Colonic mucosa (tissue), 4 donors: ENCODE results near the gene FGF6. TPM values are rescaled to one million over a fixed set of nuclear protein-coding genes. Genes with fewer than 3 reads are reported as not detected.

ENCODE experiments used
- DNase-seq: peaks from one replicate; pipeline ENCODE4 v3.0.0-alpha.2; 2020
- H3K27ac ChIP-seq: fragments of 200-600 bp; one replicate; pipeline ENCODE4 v1.8.0; 2021
- H3K27me3 ChIP-seq: fragments of 200-600 bp; one replicate; pipeline ENCODE4 v1.8.0; 2021
- H3K36me3 ChIP-seq: fragments of 200-600 bp; one replicate; pipeline ENCODE4 v1.8.0; 2021
- H3K4me1 ChIP-seq: fragments of 200-600 bp; one replicate; pipeline ENCODE4 v1.8.0; 2021; ENCODE audit warnings: mild to moderate bottlenecking
- H3K4me3 ChIP-seq: fragments of 200-600 bp; one replicate; pipeline ENCODE4 v1.8.0; 2021
- H3K9ac ChIP-seq, 2 donors: one replicate each; pipeline ENCODE4 v1.7.0; 2013; ENCODE audit warnings: control low read depth in 2 of 2, low read depth in 2 of 2, low read length in 2 of 2
- H3K9me3 ChIP-seq: fragments of 200-600 bp; one replicate; pipeline ENCODE4 v1.8.0; 2021
- intact Hi-C: fragments of 100-400 bp; cut with DNase I; formaldehyde crosslinking; loops from one replicate; pipeline ENCODE4 v1.14.1; 2022
- total RNA-seq, 2 donors: library from RNA; stranded (reverse); fragmentation: NEBNext Ultra II Directional in 1 of 2; extraction: Animal tissue kit (Norgen Biotek cat#: 25700) in 1 of 2; gene quantifications; one replicate each; pipeline ENCODE4 v1.2.1, GENCODE V29; 2021
- TF ChIP-seq, protein P1 (sequence below): fragments of 200-600 bp; IDR thresholded peaks from one replicate; pipeline ENCODE4 v1.8.0; 2022; ENCODE audit warnings: antibody characterized with exemption, mild to moderate bottlenecking
- donor health status: healthy.
- donor health status: DM: no; HTN: no; CAD: no.
- donor health status: DM: no; HTN: no; CAD: no.

Gene FGF6
- total RNA-seq = not detected

GRCh38 chr12:4445156-4446101 is at the start of gene FGF6:
Gene FGF6, minus strand, starts transcription at chr12:4445815. Its CDS starts 245 bp downstream, at chr12:4445570.
- H3K36me3 ChIP-seq = no peaks in the 10 kb centered on the region
- intact Hi-C loops = no loop called here
- H3K9me3 ChIP-seq = no peaks in the 10 kb centered on the region
- no peak within 1 kb of the TSS for H3K27ac ChIP-seq
- H3K4me1 ChIP-seq = no peaks in the 10 kb centered on the region
- H3K27me3 ChIP-seq = no peaks in the 10 kb centered on the region
- no peak within 1 kb of the TSS for H3K9ac ChIP-seq
- H3K4me3 ChIP-seq = no peak within 1 kb of the TSS
- TF ChIP-seq, protein P1, sequence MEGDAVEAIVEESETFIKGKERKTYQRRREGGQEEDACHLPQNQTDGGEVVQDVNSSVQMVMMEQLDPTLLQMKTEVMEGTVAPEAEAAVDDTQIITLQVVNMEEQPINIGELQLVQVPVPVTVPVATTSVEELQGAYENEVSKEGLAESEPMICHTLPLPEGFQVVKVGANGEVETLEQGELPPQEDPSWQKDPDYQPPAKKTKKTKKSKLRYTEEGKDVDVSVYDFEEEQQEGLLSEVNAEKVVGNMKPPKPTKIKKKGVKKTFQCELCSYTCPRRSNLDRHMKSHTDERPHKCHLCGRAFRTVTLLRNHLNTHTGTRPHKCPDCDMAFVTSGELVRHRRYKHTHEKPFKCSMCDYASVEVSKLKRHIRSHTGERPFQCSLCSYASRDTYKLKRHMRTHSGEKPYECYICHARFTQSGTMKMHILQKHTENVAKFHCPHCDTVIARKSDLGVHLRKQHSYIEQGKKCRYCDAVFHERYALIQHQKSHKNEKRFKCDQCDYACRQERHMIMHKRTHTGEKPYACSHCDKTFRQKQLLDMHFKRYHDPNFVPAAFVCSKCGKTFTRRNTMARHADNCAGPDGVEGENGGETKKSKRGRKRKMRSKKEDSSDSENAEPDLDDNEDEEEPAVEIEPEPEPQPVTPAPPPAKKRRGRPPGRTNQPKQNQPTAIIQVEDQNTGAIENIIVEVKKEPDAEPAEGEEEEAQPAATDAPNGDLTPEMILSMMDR = no peak
- DNase-seq = no peak

- no peaks in the 10 kb centered on the region for H3K36me3 ChIP-seq
- H3K9ac ChIP-seq = no peak overlapping the region
- no peaks in the 10 kb centered on the region for H3K27me3 ChIP-seq
- H3K4me1 ChIP-seq = no peaks in the 10 kb centered on the region
- no peak for DNase-seq
- H3K4me3 ChIP-seq = no peak overlapping the region
- H3K27ac ChIP-seq = no peak overlapping the region
- TF ChIP-seq, protein P1 = no peak
- no peaks in the 10 kb centered on the region for H3K9me3 ChIP-seq
- intact Hi-C loops = no loop called here
These were observed 45.4 kb upstream of the FGF6 start for GRCh38 chr12:4490973-4491372.

GRCh38 chr12:4489556-4489955 is 43.9 kb upstream of the FGF6 start:
- Histone ChIP-seq H3K9me3 (no peaks in the 10 kb centered on the region), H3K36me3 (no peaks in the 10 kb centered on the region), H3K4me3 (no peak overlapping the region), H3K9ac (no peak overlapping the region), H3K4me1 (no peaks in the 10 kb centered on the region), H3K27me3 (no peaks in the 10 kb centered on the region), H3K27ac (no peak overlapping the region)
- intact Hi-C loops = no loop called here
- DNase-seq = no peak
- TF ChIP-seq, protein P1 = no peak

- Histone ChIP-seq H3K4me1 (no peaks in the 10 kb centered on the region), H3K9ac (no peak overlapping the region), H3K36me3 (no peaks in the 10 kb centered on the region), H3K27ac (no peak overlapping the region), H3K4me3 (no peak overlapping the region), H3K9me3 (no peaks in the 10 kb centered on the region), H3K27me3 (no peaks in the 10 kb centered on the region)
- TF ChIP-seq, protein P1 = no peak
- DNase-seq = no peak
- intact Hi-C loops = no loop called here
These were observed 41.4 kb upstream of the FGF6 start for GRCh38 chr12:4486980-4487379.

GRCh38 chr12:4486049-4486699 is 40.6 kb upstream of the FGF6 start:
- Histone ChIP-seq H3K4me1 (no peaks in the 10 kb centered on the region), H3K36me3 (no peaks in the 10 kb centered on the region), H3K9me3 (no peaks in the 10 kb centered on the region), H3K27ac (no peak overlapping the region), H3K4me3 (no peak overlapping the region), H3K9ac (no peak overlapping the region), H3K27me3 (no peaks in the 10 kb centered on the region)
- TF ChIP-seq, protein P1 = no peak
- intact Hi-C loops = no loop called here
- no peak for DNase-seq
